ENCODE measurements around the gene MAPK10.
"Not testable (repeated sequence)": the region's sequence is repeated elsewhere in the genome, so short reads cannot be mapped to it uniquely, and the experiment has no call there.

MAPK10 gene

DNA sequence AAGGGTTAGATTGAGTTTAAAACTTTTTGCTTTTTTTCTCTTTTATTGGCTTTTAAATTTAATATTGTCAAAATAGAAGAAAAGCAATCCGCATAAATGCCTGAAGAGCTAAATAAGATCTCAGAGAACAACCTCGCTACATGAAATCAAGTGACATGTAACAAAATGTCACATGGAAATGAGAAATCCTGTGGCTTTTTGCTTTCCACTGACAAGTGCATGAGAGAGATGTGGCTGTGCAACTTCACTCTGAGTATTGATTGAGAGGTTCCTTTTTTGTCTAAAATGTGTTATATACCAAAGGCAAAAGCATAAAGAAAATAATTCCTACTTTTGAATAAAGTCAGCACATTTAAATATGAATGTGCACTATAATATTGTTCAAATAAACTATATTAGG is 263.5 kb downstream of the MAPK10 start:
- no peak for FAIRE-seq
- no peak for DNase-seq (ENCODE audit: insufficient read length, low spot score)
- TF ChIP-seq, protein P1, sequence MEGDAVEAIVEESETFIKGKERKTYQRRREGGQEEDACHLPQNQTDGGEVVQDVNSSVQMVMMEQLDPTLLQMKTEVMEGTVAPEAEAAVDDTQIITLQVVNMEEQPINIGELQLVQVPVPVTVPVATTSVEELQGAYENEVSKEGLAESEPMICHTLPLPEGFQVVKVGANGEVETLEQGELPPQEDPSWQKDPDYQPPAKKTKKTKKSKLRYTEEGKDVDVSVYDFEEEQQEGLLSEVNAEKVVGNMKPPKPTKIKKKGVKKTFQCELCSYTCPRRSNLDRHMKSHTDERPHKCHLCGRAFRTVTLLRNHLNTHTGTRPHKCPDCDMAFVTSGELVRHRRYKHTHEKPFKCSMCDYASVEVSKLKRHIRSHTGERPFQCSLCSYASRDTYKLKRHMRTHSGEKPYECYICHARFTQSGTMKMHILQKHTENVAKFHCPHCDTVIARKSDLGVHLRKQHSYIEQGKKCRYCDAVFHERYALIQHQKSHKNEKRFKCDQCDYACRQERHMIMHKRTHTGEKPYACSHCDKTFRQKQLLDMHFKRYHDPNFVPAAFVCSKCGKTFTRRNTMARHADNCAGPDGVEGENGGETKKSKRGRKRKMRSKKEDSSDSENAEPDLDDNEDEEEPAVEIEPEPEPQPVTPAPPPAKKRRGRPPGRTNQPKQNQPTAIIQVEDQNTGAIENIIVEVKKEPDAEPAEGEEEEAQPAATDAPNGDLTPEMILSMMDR (IDR thresholded peaks at IDR 0.05; ENCODE audit: insufficient read depth, missing control alignments): no peak

DNA sequence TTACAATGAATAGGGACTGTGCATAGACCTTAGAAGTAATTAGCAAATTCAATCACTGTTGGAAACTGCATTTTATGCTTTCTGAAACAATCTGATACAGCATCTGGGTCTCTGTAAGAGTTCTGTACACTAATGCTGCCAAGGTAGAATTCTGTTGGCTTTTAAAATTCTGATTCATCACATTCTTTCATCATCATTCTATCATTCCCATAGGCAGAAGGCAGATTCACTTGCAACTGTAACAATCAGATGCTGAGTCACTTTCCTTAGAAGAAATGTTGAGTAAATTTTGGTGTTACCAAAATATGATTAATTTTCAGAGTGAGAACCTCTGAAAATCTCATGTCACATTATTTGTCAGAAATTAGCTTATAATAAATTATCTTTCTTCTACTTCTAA is 267.2 kb downstream of the MAPK10 start:
- DNase-seq (ENCODE audit: insufficient read length, low spot score) (no peak), FAIRE-seq (no peak)
- TF ChIP-seq, protein P1 (IDR thresholded peaks at IDR 0.05; ENCODE audit: insufficient read depth, missing control alignments): no peak

DNA sequence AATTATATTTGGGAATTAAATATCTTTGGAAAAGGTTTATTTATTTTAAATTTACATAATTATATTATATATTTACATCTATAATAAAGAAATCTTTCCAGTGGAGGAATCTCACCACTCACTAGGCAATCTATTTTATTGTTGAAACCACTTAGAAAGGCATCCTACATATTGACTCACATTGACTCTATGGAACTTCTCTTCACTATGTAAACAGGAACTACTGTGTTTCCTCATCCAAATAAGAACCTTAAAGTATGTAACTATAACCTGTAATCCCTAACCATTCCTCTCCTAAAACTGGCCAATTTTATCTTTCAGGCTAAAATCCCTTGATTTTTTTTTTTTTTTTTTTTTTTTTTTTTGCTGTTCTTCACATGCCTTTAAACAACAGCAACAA is 268.7 kb downstream of the MAPK10 start:
- FAIRE-seq (no peak), DNase-seq (ENCODE audit: insufficient read length, low spot score) (no peak)
- TF ChIP-seq, protein P1 (IDR thresholded peaks at IDR 0.05; ENCODE audit: insufficient read depth, missing control alignments): no peak

DNA sequence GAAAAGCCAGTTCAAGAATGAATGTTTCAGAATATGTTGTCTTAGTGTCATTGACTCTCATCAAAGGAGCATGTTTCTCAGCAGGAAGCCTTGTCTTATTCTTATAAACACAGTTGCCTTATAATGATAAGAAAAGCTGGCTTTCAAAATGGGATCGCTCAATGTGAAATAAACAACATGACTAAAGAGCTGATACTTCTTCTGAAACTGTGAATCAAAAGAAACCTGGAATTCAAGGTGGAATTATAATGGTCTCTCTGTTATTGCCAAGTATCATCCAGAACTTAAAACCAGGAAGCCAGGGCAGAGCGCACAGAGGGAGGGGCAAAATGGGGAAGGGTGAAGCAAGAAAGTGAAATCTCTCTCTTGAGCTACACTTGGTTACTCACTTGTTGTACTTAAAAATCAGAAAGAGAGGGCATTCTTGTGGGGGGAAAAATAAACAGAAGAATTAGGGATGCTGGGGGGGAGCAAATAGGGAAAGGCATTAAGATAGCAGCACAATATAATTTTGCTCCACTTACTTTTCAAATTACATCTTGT is 270.0 kb downstream of the MAPK10 start:
- DNase-seq (ENCODE audit: insufficient read length, low spot score): no peak
- TF ChIP-seq, protein P1 (IDR thresholded peaks at IDR 0.05; ENCODE audit: insufficient read depth, missing control alignments): no peak
- no peak for FAIRE-seq

DNA sequence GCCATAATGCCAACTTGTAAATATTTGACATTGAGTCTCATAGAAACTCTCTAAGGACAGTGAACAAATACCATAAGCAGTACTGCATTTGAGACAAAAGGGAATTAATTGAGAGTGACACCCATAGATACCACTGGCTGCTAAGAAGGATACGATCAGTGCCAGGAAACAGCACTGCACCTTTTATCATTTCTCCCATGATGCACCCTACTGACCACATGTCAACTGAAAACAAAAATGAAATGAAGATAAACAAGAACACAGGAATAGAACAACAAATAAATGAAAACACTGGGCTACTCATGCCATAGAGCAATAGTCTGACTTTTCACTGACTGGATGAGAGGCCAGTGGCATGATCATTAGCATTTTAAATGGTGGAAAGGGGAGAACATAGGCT is 270.8 kb downstream of the MAPK10 start:
- TF ChIP-seq, protein P1 (IDR thresholded peaks at IDR 0.05; ENCODE audit: insufficient read depth, missing control alignments): no peak
- FAIRE-seq (no peak), DNase-seq (ENCODE audit: insufficient read length, low spot score) (no peak)

DNA sequence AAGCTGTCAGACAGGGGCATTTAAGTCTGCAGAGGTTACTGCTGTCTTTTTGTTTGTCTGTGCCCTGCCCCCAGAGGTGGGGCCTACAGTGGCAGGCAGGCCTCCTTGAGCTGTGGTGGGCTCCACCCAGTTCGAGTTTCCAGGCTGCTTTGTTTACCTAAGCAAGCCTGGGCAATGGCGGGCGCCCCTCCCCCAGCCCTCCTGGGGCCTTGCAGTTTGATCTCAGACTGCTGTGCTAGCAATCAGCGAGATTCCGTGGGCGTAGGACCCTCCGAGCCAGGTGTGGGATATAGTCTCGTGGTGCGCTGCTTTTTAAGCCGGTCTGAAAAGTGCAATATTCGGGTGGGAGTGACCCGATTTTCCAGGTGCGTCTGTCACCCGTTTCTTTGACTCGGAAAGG is 284.1 kb downstream of the MAPK10 start:
- not testable (repeated sequence) for DNase-seq (ENCODE audit: insufficient read length, low spot score); FAIRE-seq

DNA sequence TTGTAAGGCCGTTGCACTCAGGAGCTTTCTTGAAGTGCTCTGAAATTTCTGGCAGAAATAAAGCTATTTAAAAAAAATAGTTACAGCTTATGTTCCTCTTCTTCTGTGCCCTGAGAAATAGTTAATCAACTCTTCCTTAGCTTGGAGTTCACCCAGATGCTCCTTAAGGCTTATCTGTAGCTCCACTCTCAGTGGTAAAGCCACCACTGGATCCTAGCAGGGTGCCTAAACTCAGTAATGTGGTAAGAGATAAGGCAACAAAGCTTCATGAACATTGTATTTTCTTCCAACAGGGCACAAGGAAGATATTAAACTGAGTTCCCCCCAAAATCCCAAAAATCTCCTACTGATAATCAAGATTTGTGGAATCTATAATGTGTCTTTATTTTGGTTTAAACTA is 299.5 kb downstream of the MAPK10 start:
- no peak for FAIRE-seq
- TF ChIP-seq, protein P1 (IDR thresholded peaks at IDR 0.05; ENCODE audit: insufficient read depth, missing control alignments): no peak
- DNase-seq (ENCODE audit: insufficient read length, low spot score): no peak

DNA sequence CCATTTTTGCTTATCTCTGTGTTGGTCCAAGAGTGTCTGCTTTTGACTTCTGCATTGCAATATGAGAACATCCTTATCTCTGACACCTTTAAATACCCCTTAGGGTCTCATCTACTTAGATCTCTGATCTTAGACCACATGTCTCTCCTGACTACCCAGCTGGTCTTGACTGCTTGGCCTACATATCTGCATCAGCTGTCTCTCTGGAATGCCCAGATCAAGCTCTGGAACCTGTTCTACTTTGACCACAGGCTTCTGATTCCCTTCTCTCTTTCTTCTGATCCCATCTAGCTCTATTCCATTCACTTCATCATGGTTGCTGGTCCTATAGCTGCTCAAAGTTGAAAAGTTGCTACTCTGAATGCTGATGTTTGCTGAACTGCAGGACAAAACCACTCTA is 301.2 kb downstream of the MAPK10 start:
- TF ChIP-seq, protein P1 (IDR thresholded peaks at IDR 0.05; ENCODE audit: insufficient read depth, missing control alignments): no peak
- no peak for FAIRE-seq
- no peak for DNase-seq (ENCODE audit: insufficient read length, low spot score)

Data from D721Med (cell line).